ENCODE results near the gene LRMDA.

LRMDA gene

GRCh38 chr10:75723319-75723980 is 292.0 kb downstream of the LRMDA start:
- no peaks in the 10 kb centered on the region for H4K20me1 ChIP-seq (ENCODE audit: low read depth, low read length)
- H2AFZ ChIP-seq (ENCODE audit: low read depth, low read length, severe bottlenecking), result no peak overlapping the region
- no peaks in the 10 kb centered on the region for H3F3A ChIP-seq (ENCODE audit: insufficient read depth)
- no peak overlapping the region for H3K4me3 ChIP-seq (ENCODE audit: insufficient read depth, low read length, poor library complexity, severe bottlenecking)
- no peaks in the 10 kb centered on the region for H3K36me3 ChIP-seq (ENCODE audit: low read length)
- TF ChIP-seq EZH2phosphoT487 (conservative IDR thresholded peaks at IDR 0.05; ENCODE audit: low read length) (no peak), CTCF (IDR thresholded peaks at IDR 0.05; ENCODE audit: insufficient read depth, low read length, poor library complexity, severe bottlenecking) (no peak)
- no peak overlapping the region for H3K27ac ChIP-seq (ENCODE audit: low read depth, low read length)
- H3K9ac ChIP-seq (ENCODE audit: low read length), result no peak overlapping the region
- no peak overlapping the region for H3K4me2 ChIP-seq (ENCODE audit: low read depth, low read length, poor library complexity, severe bottlenecking)
- peaks cover 3% of the 10 kb centered on the region; the same call in 1 of the 2 replicates for H3K27me3 ChIP-seq (ENCODE audit: low read length)
- H3K79me2 ChIP-seq (ENCODE audit: insufficient read depth, low read length), result no peaks in the 10 kb centered on the region
- no peaks in the 10 kb centered on the region for H3K9me3 ChIP-seq (ENCODE audit: insufficient read depth, low read length)
- H3K9me2 ChIP-seq (replicated peaks; ENCODE audit: insufficient read depth, low read length), result no peaks in the 10 kb centered on the region

GRCh38 chr10:75724047-75724446 is 292.6 kb downstream of the LRMDA start:
- H3K4me2 ChIP-seq (ENCODE audit: low read depth, low read length, poor library complexity, severe bottlenecking), result no peak overlapping the region
- H4K20me1 ChIP-seq (ENCODE audit: low read depth, low read length), result no peaks in the 10 kb centered on the region
- H3K79me2 ChIP-seq (ENCODE audit: insufficient read depth, low read length), result no peaks in the 10 kb centered on the region
- H3K27ac ChIP-seq (ENCODE audit: low read depth, low read length), result no peak overlapping the region
- no peaks in the 10 kb centered on the region for H3K9me2 ChIP-seq (replicated peaks; ENCODE audit: insufficient read depth, low read length)
- H3K27me3 ChIP-seq (ENCODE audit: low read length), result peaks cover 3% of the 10 kb centered on the region; the same call in 1 of the 2 replicates
- H2AFZ ChIP-seq (ENCODE audit: low read depth, low read length, severe bottlenecking), result no peak overlapping the region
- H3K9ac ChIP-seq (ENCODE audit: low read length), result no peak overlapping the region
- no peaks in the 10 kb centered on the region for H3K9me3 ChIP-seq (ENCODE audit: insufficient read depth, low read length)
- H3K36me3 ChIP-seq (ENCODE audit: low read length), result no peaks in the 10 kb centered on the region
- no peaks in the 10 kb centered on the region for H3F3A ChIP-seq (ENCODE audit: insufficient read depth)
- TF ChIP-seq EZH2phosphoT487 (conservative IDR thresholded peaks at IDR 0.05; ENCODE audit: low read length) (no peak), CTCF (IDR thresholded peaks at IDR 0.05; ENCODE audit: insufficient read depth, low read length, poor library complexity, severe bottlenecking) (no peak)
- H3K4me3 ChIP-seq (ENCODE audit: insufficient read depth, low read length, poor library complexity, severe bottlenecking), result no peak overlapping the region

- Histone ChIP-seq H3K36me3 (ENCODE audit: low read length) (no peaks in the 10 kb centered on the region), H3K4me2 (ENCODE audit: low read depth, low read length, poor library complexity, severe bottlenecking) (no peak overlapping the region), H2AFZ (ENCODE audit: low read depth, low read length, severe bottlenecking) (no peak overlapping the region), H3K27ac (ENCODE audit: low read depth, low read length) (no peak overlapping the region), H4K20me1 (ENCODE audit: low read depth, low read length) (no peaks in the 10 kb centered on the region), H3K9me3 (ENCODE audit: insufficient read depth, low read length) (no peaks in the 10 kb centered on the region), H3K9me2 (replicated peaks; ENCODE audit: insufficient read depth, low read length) (no peaks in the 10 kb centered on the region), H3K4me3 (ENCODE audit: insufficient read depth, low read length, poor library complexity, severe bottlenecking) (no peak overlapping the region), H3K27me3 (ENCODE audit: low read length) (no peaks in the 10 kb centered on the region), H3K79me2 (ENCODE audit: insufficient read depth, low read length) (no peaks in the 10 kb centered on the region), H3K9ac (ENCODE audit: low read length) (no peak overlapping the region), H3F3A (ENCODE audit: insufficient read depth) (no peaks in the 10 kb centered on the region)
- TF ChIP-seq CTCF (IDR thresholded peaks at IDR 0.05; ENCODE audit: insufficient read depth, low read length, poor library complexity, severe bottlenecking), result no peak
- TF ChIP-seq EZH2phosphoT487 (conservative IDR thresholded peaks at IDR 0.05; ENCODE audit: low read length), result no peak
Measured at GRCh38 chr10:75726522-75727483, 295.4 kb downstream of the LRMDA start.

Measured in SU-DHL-6 (cell line).